B cell (primary cell): ENCODE results near the gene SH3GLB2.

Source experiments
- CTCF ChIP-seq: fragments of 200-600 bp; IDR thresholded peaks from one replicate; pipeline ENCODE4 v1.8.0; 2022; ENCODE audit warnings: antibody characterized with exemption, mild to moderate bottlenecking
- EZH2 ChIP-seq: IDR thresholded peaks from 2 replicates; pipeline ENCODE4 v1.6.1; 2012; ENCODE audit warnings: borderline replicate concordance, low read depth, mild to moderate bottlenecking, moderate library complexity, low read length; ENCODE audit not compliant: insufficient read depth, poor library complexity, severe bottlenecking

DNA sequence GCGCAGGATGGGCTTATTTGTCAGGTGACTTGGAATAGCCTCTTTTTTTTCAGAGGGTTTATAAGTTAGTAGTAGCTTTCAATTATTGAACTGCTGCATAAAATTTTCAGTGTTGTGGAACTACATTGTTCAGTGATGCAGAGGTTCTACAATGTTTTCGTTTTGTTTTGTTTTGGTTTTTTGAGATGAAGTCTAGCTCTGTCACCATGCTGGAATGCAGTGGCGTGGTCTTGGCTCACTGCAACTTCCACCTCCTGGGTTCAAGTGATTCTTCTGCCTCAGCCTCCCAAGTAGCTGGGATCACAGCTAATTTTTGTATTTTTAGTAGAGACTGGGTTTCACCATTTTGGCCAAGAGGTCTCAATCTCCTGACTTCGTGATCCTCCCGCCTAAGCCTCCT, 58.6 kb downstream of the SH3GLB2 start:
- TF ChIP-seq CTCF, result no peak
- no peak for TF ChIP-seq EZH2
